Measurements from ENCODE around the gene GFI1.
"Not testable (repeated sequence)": the region's sequence is repeated elsewhere in the genome, so short reads cannot be mapped to it uniquely, and the experiment has no call there.

GFI1 gene

GRCh38 chr1:92486251-92487077 is at the start of gene GFI1:
Gene GFI1, minus strand, starts transcription at chr1:92486925. Its CDS starts 3,438 bp downstream, at chr1:92483487.
- DNase-seq (ENCODE audit: low read depth): no peak

GRCh38 chr1:92532371-92532770 is 45.6 kb upstream of the GFI1 start:
- not testable (repeated sequence) for DNase-seq (ENCODE audit: low read depth)

- DNase-seq (ENCODE audit: low read depth): not testable (repeated sequence)
These were observed 45.2 kb upstream of the GFI1 start for GRCh38 chr1:92531939-92532338.

- no peak for DNase-seq (ENCODE audit: low read depth)
These were observed 40.9 kb upstream of the GFI1 start for GRCh38 chr1:92527670-92528069.

GRCh38 chr1:92524944-92525590 is 38.3 kb upstream of the GFI1 start:
- DNase-seq (ENCODE audit: low read depth): not testable (repeated sequence)

- no peak for DNase-seq (ENCODE audit: low read depth)
These were observed 32.3 kb upstream of the GFI1 start for GRCh38 chr1:92519043-92519442.

- DNase-seq (ENCODE audit: low read depth): no peak
These were observed 29.8 kb upstream of the GFI1 start for GRCh38 chr1:92516574-92516973.

GRCh38 chr1:92515796-92516201 is 29.1 kb upstream of the GFI1 start:
- no peak for DNase-seq (ENCODE audit: low read depth)

- no peak for DNase-seq (ENCODE audit: low read depth)
These were observed 24.8 kb upstream of the GFI1 start for GRCh38 chr1:92511541-92511940.

GRCh38 chr1:92509619-92510018 is 22.9 kb upstream of the GFI1 start:
- no peak for DNase-seq (ENCODE audit: low read depth)

- no peak for DNase-seq (ENCODE audit: low read depth)
These were observed 18.4 kb upstream of the GFI1 start for GRCh38 chr1:92505015-92505692.

- DNase-seq (ENCODE audit: low read depth): no peak
These were observed 17.7 kb upstream of the GFI1 start for GRCh38 chr1:92504291-92505014.

- no peak for DNase-seq (ENCODE audit: low read depth)
These were observed 17.2 kb upstream of the GFI1 start for GRCh38 chr1:92503926-92504285.

GRCh38 chr1:92503043-92503925 is 16.6 kb upstream of the GFI1 start:
- DNase-seq (ENCODE audit: low read depth): no peak

GRCh38 chr1:92502247-92502646 is 15.5 kb upstream of the GFI1 start:
- DNase-seq (ENCODE audit: low read depth): no peak

- no peak for DNase-seq (ENCODE audit: low read depth)
These were observed 13.8 kb upstream of the GFI1 start for GRCh38 chr1:92500552-92500951.

GRCh38 chr1:92495392-92496063 is 8.8 kb upstream of the GFI1 start:
- no peak for DNase-seq (ENCODE audit: low read depth)

- DNase-seq (ENCODE audit: low read depth): no peak
These were observed 7.9 kb upstream of the GFI1 start for GRCh38 chr1:92494485-92495141.

- DNase-seq (ENCODE audit: low read depth): no peak
These were observed 6.4 kb upstream of the GFI1 start for GRCh38 chr1:92493139-92493538.

- DNase-seq (ENCODE audit: low read depth): no peak
These were observed 2.1 kb upstream of the GFI1 start for GRCh38 chr1:92488832-92489231.
